22Rv1 (cell line): ENCODE data around the gene BEND3.
"Not testable (repeated sequence)": the region's sequence is repeated elsewhere in the genome, so short reads cannot be mapped to it uniquely, and the experiment has no call there.

Source experiments
- H3K27ac ChIP-seq: fragments of 450-650 bp; 2 replicates; pipeline ENCODE4 v1.5.1; 2017
- CTCF ChIP-seq: fragments of 450-650 bp; IDR thresholded peaks from 2 replicates; pipeline ENCODE4 v1.5.1; 2017; ENCODE audit warnings: mild to moderate bottlenecking
- ZFX ChIP-seq: fragments of 450-650 bp; IDR thresholded peaks from 2 replicates; pipeline ENCODE4 v1.6.1; 2017; ENCODE audit warnings: antibody characterized with exemption, borderline replicate concordance

The BEND3 gene

DNA sequence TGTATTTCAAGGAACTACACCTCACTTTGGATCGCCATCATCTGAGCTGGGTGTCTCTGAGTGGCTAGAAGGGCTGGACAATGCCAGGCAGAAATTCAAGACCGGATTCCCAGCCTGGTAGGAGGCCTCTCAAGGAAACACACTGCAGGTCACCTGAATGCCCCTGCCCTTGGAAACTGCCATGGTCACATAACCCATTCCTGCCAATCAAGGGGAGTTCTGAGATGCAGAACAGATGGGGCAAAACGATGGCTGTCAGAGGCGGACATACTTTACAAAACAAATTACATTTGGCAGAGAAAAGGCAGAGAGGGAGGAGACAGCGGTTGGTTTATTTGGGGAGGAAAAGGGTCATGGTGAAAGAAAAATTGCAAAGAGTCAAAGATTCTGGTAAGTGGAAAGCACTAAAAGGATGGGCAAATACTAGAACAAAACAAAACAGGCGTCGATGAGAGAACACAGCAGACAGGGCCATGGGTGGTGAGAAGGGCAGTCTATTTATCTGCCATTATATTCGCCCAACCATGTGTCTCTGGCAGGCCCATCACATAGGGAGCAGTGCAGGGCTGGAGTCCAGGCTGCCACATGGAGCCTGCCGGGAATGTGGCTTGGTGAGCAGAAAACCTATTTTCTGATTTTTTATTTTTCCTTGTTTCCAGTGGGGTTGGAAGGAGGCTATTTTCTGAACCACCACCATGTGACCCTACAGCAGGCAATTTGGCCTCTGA lies 13.5 kb downstream of the BEND3 start:
- TF ChIP-seq CTCF (no peak), ZFX (no peak)
- no peak overlapping the region for H3K27ac ChIP-seq

- no peak overlapping the region for H3K27ac ChIP-seq
- TF ChIP-seq CTCF (no peak), ZFX (no peak)
Observed at GRCh38 chr6:107101211-107101610, 14.1 kb downstream of the BEND3 start.

- H3K27ac ChIP-seq = no peak overlapping the region
- no peak for TF ChIP-seq CTCF
- no peak for TF ChIP-seq ZFX
Observed at GRCh38 chr6:107098436-107099307, 16.6 kb downstream of the BEND3 start.

- H3K27ac ChIP-seq = not testable (repeated sequence)
Observed at GRCh38 chr6:107084459-107084858, 30.9 kb downstream of the BEND3 start.

GRCh38 chr6:107083921-107084320 lies 31.4 kb downstream of the BEND3 start:
- H3K27ac ChIP-seq = no peak overlapping the region
- TF ChIP-seq ZFX = no peak

- H3K27ac ChIP-seq = no peak overlapping the region
- TF ChIP-seq ZFX (no peak), CTCF (no peak)
Observed at GRCh38 chr6:107083047-107083768, 32.1 kb downstream of the BEND3 start.

- peak; percentile 5; the same call in 1 of the 2 replicates for TF ChIP-seq CTCF
- TF ChIP-seq ZFX = no peak
- no peak overlapping the region for H3K27ac ChIP-seq
Observed at GRCh38 chr6:107082045-107082444, 33.3 kb downstream of the BEND3 start.

GRCh38 chr6:107080036-107080435 lies 35.3 kb downstream of the BEND3 start:
- TF ChIP-seq CTCF (peak; percentile 24; the same call in 1 of the 2 replicates), ZFX (no peak)
- no peak overlapping the region for H3K27ac ChIP-seq
